ENCODE measurements around the gene VIPR1. TPM values are rescaled to one million over a fixed set of nuclear protein-coding genes. Genes with fewer than 3 reads are reported as not detected.

The VIPR1 gene, protein sequence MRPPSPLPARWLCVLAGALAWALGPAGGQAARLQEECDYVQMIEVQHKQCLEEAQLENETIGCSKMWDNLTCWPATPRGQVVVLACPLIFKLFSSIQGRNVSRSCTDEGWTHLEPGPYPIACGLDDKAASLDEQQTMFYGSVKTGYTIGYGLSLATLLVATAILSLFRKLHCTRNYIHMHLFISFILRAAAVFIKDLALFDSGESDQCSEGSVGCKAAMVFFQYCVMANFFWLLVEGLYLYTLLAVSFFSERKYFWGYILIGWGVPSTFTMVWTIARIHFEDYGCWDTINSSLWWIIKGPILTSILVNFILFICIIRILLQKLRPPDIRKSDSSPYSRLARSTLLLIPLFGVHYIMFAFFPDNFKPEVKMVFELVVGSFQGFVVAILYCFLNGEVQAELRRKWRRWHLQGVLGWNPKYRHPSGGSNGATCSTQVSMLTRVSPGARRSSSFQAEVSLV
- 0.14 and 3.2 TPM in 2 replicates for total RNA-seq

DNA sequence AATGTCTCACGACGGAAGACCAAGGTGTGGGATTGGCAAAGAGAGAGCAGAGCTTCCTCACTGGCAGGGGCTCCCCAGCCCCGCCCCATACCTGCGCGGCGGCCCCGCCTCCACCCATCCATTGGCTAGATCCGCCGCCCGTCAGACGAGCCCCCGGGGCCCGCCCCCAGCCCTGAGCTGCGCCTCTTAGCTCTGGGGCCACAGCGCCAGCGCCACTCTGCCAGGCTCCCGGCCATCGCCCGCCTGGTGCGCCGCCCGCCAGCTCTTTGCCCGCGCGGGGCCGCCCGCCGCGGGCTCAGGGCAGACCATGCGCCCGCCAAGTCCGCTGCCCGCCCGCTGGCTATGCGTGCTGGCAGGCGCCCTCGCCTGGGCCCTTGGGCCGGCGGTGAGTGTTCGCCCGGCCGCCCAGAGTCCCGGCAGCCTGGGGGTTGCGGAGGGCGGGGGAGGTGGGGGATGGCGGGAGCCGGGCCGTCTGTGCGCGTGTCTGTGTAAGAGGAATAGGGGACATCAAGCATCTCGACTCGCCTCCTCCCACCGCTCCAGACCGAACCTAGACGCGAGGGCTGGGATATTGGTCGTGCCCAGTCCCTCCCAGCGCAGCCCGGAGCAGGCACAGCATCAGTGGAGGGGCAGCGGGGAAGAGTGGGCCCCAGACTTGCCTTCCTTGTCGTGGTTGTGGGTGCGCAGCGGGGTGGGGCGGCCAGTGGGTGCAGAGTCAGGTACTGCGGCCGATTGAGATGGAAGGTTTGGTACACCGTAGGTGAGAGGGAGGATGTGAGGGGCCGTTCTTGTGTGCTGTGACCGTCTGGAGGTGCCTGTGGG is at the start of gene VIPR1:
Gene VIPR1 (plus strand): TSS at position 215 of the 822 bp plus-strand sequence. CDS start 93 bp downstream, at position 308.

GRCh38 chr3:42581709-42582473 is 79.4 kb downstream of the VIPR1 start, which contains the start of gene SEC22C:
Gene SEC22C, minus strand, starts transcription at chr3:42581967. Its CDS starts 12,921 bp downstream, at chr3:42569046.

Small RNAs within 50 kb of the gene (small RNA-seq; reads per million reads assigned to genes)
- not detected for gene AC092047.1

Other genes with a start within 250 kb of the VIPR1 start
- gene CCK, start 236.5 kb upstream of the VIPR1 start, total RNA-seq = not detected in 2 replicates
- not detected in 2 replicates for gene LYZL4, start 92.0 kb upstream of the VIPR1 start, total RNA-seq
- gene SEC22C, start 79.3 kb downstream of the VIPR1 start, total RNA-seq = 83.0 and 100 TPM in 2 replicates
- gene SS18L2, start 88.2 kb downstream of the VIPR1 start, total RNA-seq = 31.9 and 36.4 TPM in 2 replicates
- gene NKTR, start 98.0 kb downstream of the VIPR1 start, total RNA-seq = 154 and 162 TPM in 2 replicates
- gene ZBTB47, start 151.1 kb downstream of the VIPR1 start, total RNA-seq = 10.0 and 11.6 TPM in 2 replicates
- gene KLHL40, start 182.9 kb downstream of the VIPR1 start, total RNA-seq = under 0.01 TPM in 1 of 2 replicates, not detected in the other
- not detected in 2 replicates for gene HHATL, start 200.2 kb downstream of the VIPR1 start, total RNA-seq